Esophagus muscularis mucosa (tissue), 4 donors: ENCODE data around the gene PECR. TPM values are rescaled to one million over a fixed set of nuclear protein-coding genes. Genes with fewer than 3 reads are reported as not detected.

ENCODE experiments used
- DNase-seq: peaks from one replicate; pipeline ENCODE4 v3.0.0-alpha.2; 2017; ENCODE audit errors: extremely low spot score
- H3K27ac ChIP-seq, 4 donors: fragments of 200-600 bp; sonication (generic); replicated peaks in 1 of 4; 1 replicate in 3 of 4; 2 replicates in 1 of 4; pipeline ENCODE4 v1.5.1; 2016 to 2019; ENCODE audit warnings: mild to moderate bottlenecking in 1 of 4
- H3K27me3 ChIP-seq, 4 donors: fragments of 200-600 bp; sonication (generic); one replicate each; pipeline versions ENCODE4 v1.5.1 to v1.6.0; 2016 to 2019
- H3K36me3 ChIP-seq, 4 donors: fragments of 200-600 bp; sonication (generic); one replicate each; pipeline ENCODE4 v1.5.1; 2016 to 2019
- H3K4me1 ChIP-seq, 4 donors: fragments of 200-600 bp; sonication (generic); one replicate each; pipeline ENCODE4 v1.5.1; 2016 to 2019
- H3K4me3 ChIP-seq, 4 donors: fragments of 200-600 bp; sonication (generic); 1 replicate in 2 of 4; 2 replicates in 2 of 4; pipeline ENCODE4 v1.5.1; 2016 to 2019; ENCODE audit warnings: mild to moderate bottlenecking in 4 of 4, moderate library complexity in 1 of 4
- H3K9me3 ChIP-seq, 4 donors: fragments of 200-600 bp; sonication (generic); 1 replicate in 3 of 4; 2 replicates in 1 of 4; pipeline ENCODE4 v1.5.1; 2016 to 2019
- EP300 ChIP-seq: sonication (generic); formaldehyde crosslinking; IDR thresholded peaks from one replicate; pipeline ENCODE4 v1.6.1; 2017; ENCODE audit warnings: antibody characterized with exemption
- POLR2A ChIP-seq: fragments of 450-650 bp; IDR thresholded peaks from one replicate; pipeline ENCODE4 v1.6.1; 2017; ENCODE audit warnings: antibody characterized with exemption, moderate library complexity, mild to moderate bottlenecking, low read depth
- POLR2AphosphoS5 ChIP-seq, 2 donors: sonication (generic); formaldehyde crosslinking; IDR thresholded peaks; one replicate each; pipeline ENCODE4 v1.6.1; 2017; ENCODE audit warnings: antibody characterized with exemption in 2 of 2
- WGBS: methylation state at CpG from one replicate; pipeline ENCODE4 v1.1.5; 2018; 5-methylcytosine and 5-hydroxymethylcytosine counted together
- intact Hi-C: fragments of 100-400 bp; cut with DNase I; formaldehyde crosslinking; loops from one replicate; pipeline ENCODE4 v1.15.1; 2023
- total RNA-seq, 4 donors: library from RNA; depleted of rRNA; stranded (reverse); fragments of >200 nt; gene quantifications; one replicate each; pipeline versions ENCODE4 v1.1.0 to v1.2.1, GENCODE V29; 2016
- TF ChIP-seq, protein P1 (sequence below), 3 experiments: fragments of 200-600 bp in 2 of 3; fragments of 450-650 bp in 1 of 3; sonication (generic) in 2 of 3; IDR thresholded peaks; one replicate each; pipeline ENCODE4 v1.5.1; 2017 to 2019; ENCODE audit warnings: antibody characterized with exemption in 3 of 3, mild to moderate bottlenecking in 2 of 3, moderate library complexity in 1 of 3

The PECR gene
- total RNA-seq, 4 donors from 2014 or later = 3.3 to 14.8 (median 10.0) TPM

DNA sequence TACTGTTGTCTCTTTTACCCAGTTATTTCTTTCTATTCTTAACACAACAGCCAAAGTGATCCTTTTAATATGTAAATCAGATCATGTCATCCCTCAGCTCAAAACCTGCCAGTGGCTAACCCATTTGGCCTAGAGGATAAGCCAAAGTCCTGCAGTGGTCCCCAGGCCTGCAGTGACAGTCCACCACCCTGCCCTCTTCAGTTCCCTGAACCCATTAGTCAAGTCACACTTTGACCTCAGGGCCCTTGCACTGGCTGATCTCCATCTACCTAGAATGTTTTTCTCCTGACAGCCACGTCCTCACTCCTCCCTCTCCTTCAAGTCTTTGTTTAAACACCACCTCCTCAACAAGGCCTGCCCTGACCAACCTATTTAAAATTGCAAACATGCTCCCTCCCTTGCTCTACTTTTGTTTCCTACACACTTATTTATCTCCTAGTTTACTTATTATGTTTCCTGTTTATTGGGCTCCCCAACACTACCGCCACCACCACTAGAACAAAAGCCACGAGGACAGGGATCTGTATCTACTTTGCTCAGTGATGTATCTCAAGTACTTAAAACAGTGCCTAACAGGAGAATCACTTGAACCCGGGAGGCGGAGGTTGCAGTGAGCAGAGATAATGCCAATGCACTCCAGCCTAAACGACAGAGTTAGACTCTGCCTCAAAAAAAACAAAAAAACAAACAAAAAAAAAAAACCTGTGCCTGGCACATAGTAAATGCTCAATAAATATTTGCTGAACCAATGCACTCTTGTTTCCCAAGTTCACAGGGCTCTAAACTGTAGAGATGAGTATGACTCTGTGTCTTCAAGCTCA lies 77.5 kb downstream of the PECR start:
- TF ChIP-seq, protein P1, sequence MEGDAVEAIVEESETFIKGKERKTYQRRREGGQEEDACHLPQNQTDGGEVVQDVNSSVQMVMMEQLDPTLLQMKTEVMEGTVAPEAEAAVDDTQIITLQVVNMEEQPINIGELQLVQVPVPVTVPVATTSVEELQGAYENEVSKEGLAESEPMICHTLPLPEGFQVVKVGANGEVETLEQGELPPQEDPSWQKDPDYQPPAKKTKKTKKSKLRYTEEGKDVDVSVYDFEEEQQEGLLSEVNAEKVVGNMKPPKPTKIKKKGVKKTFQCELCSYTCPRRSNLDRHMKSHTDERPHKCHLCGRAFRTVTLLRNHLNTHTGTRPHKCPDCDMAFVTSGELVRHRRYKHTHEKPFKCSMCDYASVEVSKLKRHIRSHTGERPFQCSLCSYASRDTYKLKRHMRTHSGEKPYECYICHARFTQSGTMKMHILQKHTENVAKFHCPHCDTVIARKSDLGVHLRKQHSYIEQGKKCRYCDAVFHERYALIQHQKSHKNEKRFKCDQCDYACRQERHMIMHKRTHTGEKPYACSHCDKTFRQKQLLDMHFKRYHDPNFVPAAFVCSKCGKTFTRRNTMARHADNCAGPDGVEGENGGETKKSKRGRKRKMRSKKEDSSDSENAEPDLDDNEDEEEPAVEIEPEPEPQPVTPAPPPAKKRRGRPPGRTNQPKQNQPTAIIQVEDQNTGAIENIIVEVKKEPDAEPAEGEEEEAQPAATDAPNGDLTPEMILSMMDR (IDR thresholded peaks at IDR 0.05) = no peak
- Histone ChIP-seq H3K36me3 (peaks cover 0 to 2% (median 0%) of the 10 kb centered on the region in 4 donors), H3K4me3 (no peak overlapping the region), H3K9me3 (no peaks in the 10 kb centered on the region), H3K27ac (no peak overlapping the region), H3K27me3 (no peaks in the 10 kb centered on the region), H3K4me1 (peaks cover 0 to 9% (median 4%) of the 10 kb centered on the region in 4 donors)
- intact Hi-C loops = no loop called here
- no peak for DNase-seq
- 92% methylated on average over 6 of the region's 6 CpGs for WGBS

DNA sequence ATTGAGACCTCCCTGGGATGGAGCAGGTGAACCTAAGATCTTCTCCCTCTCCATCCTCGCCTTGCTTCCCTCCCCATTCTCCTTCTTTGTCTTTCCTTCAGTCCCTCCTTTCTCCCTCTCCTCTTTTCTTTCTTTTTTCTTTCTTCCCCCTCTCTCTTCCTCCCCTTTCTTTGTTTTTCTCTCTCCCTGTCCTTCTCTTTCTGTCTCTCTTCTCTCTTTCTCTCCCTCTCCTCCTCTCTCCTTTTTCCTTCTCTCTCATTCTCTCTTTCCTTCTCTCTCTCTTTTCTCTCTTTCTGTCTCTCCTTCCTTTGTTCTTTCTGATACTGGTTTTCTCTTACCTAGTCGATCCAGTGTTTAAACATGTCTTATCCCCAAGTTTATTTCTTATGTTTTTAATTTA lies 78.9 kb downstream of the PECR start:
- no peak overlapping the region for H3K27ac ChIP-seq
- peaks cover 0 to 9% (median 4%) of the 10 kb centered on the region in 4 donors for H3K4me1 ChIP-seq
- no peak for TF ChIP-seq POLR2A
- TF ChIP-seq, protein P1 (IDR thresholded peaks at IDR 0.05) = no peak
- TF ChIP-seq EP300 = no peak
- TF ChIP-seq POLR2AphosphoS5 (IDR thresholded peaks at IDR 0.05) = no peak
- no peak overlapping the region for H3K4me3 ChIP-seq
- DNase-seq = no peak
- no peaks in the 10 kb centered on the region for H3K9me3 ChIP-seq
- H3K36me3 ChIP-seq = peaks cover 0 to 7% (median under 1%) of the 10 kb centered on the region in 4 donors
- 93% methylated on average over 2 of the region's 2 CpGs for WGBS
- intact Hi-C loops = no loop called here
- H3K27me3 ChIP-seq = no peaks in the 10 kb centered on the region

DNA sequence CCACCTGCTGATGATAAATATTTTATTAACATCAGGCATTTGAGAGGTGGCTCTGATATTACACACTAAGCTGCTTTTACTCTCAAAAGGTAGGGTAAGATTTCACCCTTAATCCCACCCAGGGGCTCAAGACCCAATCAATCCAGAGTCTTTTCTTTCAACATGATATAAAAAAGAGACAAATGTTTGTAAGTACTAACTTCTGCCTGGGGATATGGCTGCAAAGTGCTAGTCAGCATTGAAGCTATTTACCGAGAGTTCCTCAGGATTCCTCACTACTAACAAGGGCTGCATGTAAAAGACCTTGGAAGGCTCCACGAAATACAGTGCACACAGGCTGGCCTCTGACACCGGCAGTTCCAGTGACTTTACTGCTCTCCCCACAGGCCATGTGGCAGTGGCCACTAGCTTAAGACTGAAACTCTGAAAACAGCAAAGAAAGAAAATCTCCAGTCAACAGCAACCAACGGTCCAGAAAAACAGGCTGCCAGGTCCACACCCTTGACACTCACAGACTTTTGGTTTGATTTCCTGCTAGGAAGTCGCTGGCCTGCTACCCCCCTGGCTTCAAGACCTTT lies 79.4 kb downstream of the PECR start:
- 53% methylated on average over 5 of the region's 5 CpGs for WGBS
- intact Hi-C loops = no loop called here
- DNase-seq = no peak
- Histone ChIP-seq H3K4me1 (peaks cover 0 to 9% (median 4%) of the 10 kb centered on the region in 4 donors), H3K27me3 (no peaks in the 10 kb centered on the region), H3K9me3 (no peaks in the 10 kb centered on the region), H3K4me3 (no peak overlapping the region), H3K36me3 (peaks cover 0 to 10% (median 3%) of the 10 kb centered on the region in 4 donors), H3K27ac (no peak overlapping the region)
- no peak for TF ChIP-seq POLR2AphosphoS5 (IDR thresholded peaks at IDR 0.05)
- no peak for TF ChIP-seq EP300
- TF ChIP-seq, protein P1 (IDR thresholded peaks at IDR 0.05) = no peak
- no peak for TF ChIP-seq POLR2A

DNA sequence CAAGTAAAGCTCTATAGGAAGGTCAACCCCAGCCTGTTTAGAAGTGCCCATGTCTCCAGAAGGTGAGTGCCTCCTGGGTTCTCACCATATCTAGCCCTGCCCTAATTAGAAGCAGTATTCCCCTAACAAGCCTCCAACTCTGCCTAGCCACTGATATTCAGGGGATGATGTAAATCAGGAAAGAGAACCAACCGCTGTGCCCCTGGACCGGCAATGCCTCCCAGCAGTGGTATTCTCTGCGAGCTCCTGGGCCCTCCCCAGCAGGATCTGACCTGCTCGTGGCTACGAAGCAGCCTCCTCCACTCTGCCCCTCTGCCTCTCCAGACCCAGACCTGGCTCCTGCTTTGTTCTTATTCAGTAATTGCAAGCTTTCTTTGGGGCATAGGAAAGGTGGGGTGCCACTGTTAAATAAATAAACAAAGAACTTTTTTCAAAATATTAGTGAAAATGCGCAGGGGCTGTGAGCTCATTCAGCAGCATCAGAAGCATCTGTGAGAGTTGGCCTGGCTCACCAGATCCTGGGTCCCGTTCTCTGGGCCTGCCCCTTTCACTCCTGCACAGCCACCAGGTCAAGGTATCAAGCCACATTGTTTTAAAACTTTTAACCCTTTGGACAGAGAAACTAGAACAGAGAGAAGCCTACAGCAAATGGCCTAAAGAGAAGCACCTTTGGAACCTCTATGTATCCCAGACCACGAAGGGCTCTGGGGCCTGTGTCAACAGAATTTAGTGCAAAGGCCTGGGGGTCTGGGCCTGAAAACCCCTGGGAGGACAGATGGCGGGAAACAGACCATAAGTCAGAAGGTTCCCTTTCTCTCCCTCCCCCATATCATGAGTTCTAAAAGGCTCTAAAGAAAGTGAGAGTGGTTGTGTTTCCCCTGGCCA lies 80.2 kb downstream of the PECR start:
- intact Hi-C loops = no loop called here
- Histone ChIP-seq H3K36me3 (peaks cover 0 to 10% (median 3%) of the 10 kb centered on the region in 4 donors), H3K4me1 (peaks cover 0 to 9% (median 3%) of the 10 kb centered on the region in 4 donors), H3K9me3 (no peaks in the 10 kb centered on the region), H3K27me3 (no peaks in the 10 kb centered on the region), H3K4me3 (no peak overlapping the region), H3K27ac (no peak overlapping the region)
- no peak for TF ChIP-seq EP300
- TF ChIP-seq POLR2AphosphoS5 (IDR thresholded peaks at IDR 0.05) = no peak
- TF ChIP-seq POLR2A = no peak
- TF ChIP-seq, protein P1 (IDR thresholded peaks at IDR 0.05) = no peak
- DNase-seq = no peak
- 80% methylated on average over 8 of the region's 9 CpGs for WGBS
